Sciatic nerve (tissue), 2 donors: ENCODE results near the gene GJD3. TPM values are rescaled to one million over a fixed set of nuclear protein-coding genes. Genes with fewer than 3 reads are reported as not detected.

Experiments used
- ATAC-seq: fragments of 200-7000 bp; cut with Tn5 transposase; one replicate; pipeline ENCODE4 v1.9.1; 2020; ENCODE audit warnings: mild to moderate bottlenecking, moderate library complexity
- DNase-seq: peaks from one replicate; pipeline ENCODE4 v3.0.0-alpha.2; 2020; ENCODE audit warnings: low spot score
- intact Hi-C: fragments of 100-400 bp; cut with DNase I; formaldehyde crosslinking; loops from one replicate; pipeline ENCODE4 v1.14.2; 2022
- total RNA-seq: library from RNA; stranded (reverse); fragmentation: NEBNext Ultra II Directional; extraction: Animal tissue kit (Norgen Biotek cat#: 25700); gene quantifications from one replicate; pipeline ENCODE4 v1.2.1, GENCODE V29; 2021
- donor health status: DM: no; HTN: no; CAD: no.
- donor health status: DM: no; HTN: no; CAD: no.

The GJD3 gene
- total RNA-seq, 1 donor from 2014 or later: not detected

- intact Hi-C loops: no loop called here
- ATAC-seq (no peak), DNase-seq (no peak)
These were observed 19.9 kb downstream of the GJD3 start for GRCh38 chr17:40344421-40345160.

- no peak for DNase-seq
- ATAC-seq: no peak
- intact Hi-C loops: no loop called here
These were observed 21.1 kb downstream of the GJD3 start for GRCh38 chr17:40343219-40344119.

GRCh38 chr17:40342504-40343218, 21.9 kb downstream of the GJD3 start:
- DNase-seq (no peak), ATAC-seq (no peak)
- intact Hi-C loops: no loop called here

GRCh38 chr17:40341808-40342503, 22.6 kb downstream of the GJD3 start:
- peak; percentile 63 for ATAC-seq
- DNase-seq: peak; percentile 93
- intact Hi-C loops: no loop called here

- ATAC-seq: peak; percentile 75
- peak; percentile 93 for DNase-seq
- intact Hi-C loops: no loop called here
These were observed 23.4 kb downstream of the GJD3 start for GRCh38 chr17:40340880-40341807.

GRCh38 chr17:40340327-40340726, 24.2 kb downstream of the GJD3 start:
- DNase-seq: no peak
- ATAC-seq: no peak
- intact Hi-C loops: no loop called here

- no peak for DNase-seq
- intact Hi-C loops: no loop called here
- no peak for ATAC-seq
These were observed 25.4 kb downstream of the GJD3 start for GRCh38 chr17:40338941-40339649.

- DNase-seq: no peak
- no peak for ATAC-seq
- intact Hi-C loops: no loop called here
These were observed 26.5 kb downstream of the GJD3 start for GRCh38 chr17:40338058-40338457.

- ATAC-seq (no peak), DNase-seq (no peak)
- intact Hi-C loops: no loop called here
These were observed 27.2 kb downstream of the GJD3 start for GRCh38 chr17:40337351-40337750.

GRCh38 chr17:40335620-40336019, 28.9 kb downstream of the GJD3 start:
- DNase-seq (no peak), ATAC-seq (no peak)
- intact Hi-C loops: no loop called here

- intact Hi-C loops: no loop called here
- ATAC-seq: no peak
- no peak for DNase-seq
These were observed 30.6 kb downstream of the GJD3 start for GRCh38 chr17:40333781-40334448.

- peak; percentile 93 for DNase-seq
- intact Hi-C loops: no loop called here
- ATAC-seq: peak; percentile 93
These were observed 32.5 kb downstream of the GJD3 start for GRCh38 chr17:40331743-40332641.

- intact Hi-C loops: no loop called here
- DNase-seq (no peak), ATAC-seq (no peak)
These were observed 33.6 kb downstream of the GJD3 start for GRCh38 chr17:40330850-40331470.

- intact Hi-C loops: no loop called here
- no peak for ATAC-seq
- no peak for DNase-seq
These were observed 34.4 kb downstream of the GJD3 start for GRCh38 chr17:40329839-40330794.
